ENCODE results near the gene APBA1. TPM values are rescaled to one million over a fixed set of nuclear protein-coding genes. Genes with fewer than 3 reads are reported as not detected.
A peak's percentile ranks its signal among the peaks of the same experiment; 100 is the strongest.

Gene APBA1
- total and polyA plus RNA-seq, 9 of the 15 experiments (the other 6 are each of a cell fraction or from before 2014, with no cell fraction given), result 0.01 to 0.02 TPM; not detected in 7

DNA sequence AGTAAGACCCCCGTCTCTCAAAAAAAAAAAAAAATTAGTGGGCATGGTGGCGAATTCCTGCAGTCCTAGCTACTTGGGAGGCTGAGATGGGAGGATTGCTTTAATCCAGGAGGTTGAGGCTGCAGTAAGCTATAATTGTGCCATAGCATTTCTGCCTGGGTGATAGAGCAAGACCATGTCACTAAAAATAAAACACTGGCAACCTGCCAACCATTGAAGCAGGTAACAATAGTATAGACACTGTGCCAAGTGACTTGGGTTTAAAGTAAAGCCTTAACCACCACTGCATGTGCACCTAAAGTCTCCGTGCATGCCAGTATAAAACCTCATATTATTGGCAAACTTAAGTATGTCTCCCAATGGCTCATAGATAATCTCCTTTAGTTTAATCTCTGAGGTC is 3.4 kb upstream of the APBA1 start:
- Histone ChIP-seq H3K9me1 (ENCODE audit: control insufficient read depth, insufficient read depth, low read length) (no peaks in the 10 kb centered on the region), H3K27me3 (ENCODE audit: control insufficient read depth in 2 of 2, insufficient read depth in 2 of 2, low read length in 2 of 2) (peaks cover 0 to 10% of the 10 kb centered on the region in 2 experiments; a peak in 3 of 5 replicates), H3K4me3 (no peak overlapping the region), H3K9me3 (replicated peaks; ENCODE audit: control insufficient read depth, insufficient read depth, low read depth, low read length) (no peaks in the 10 kb centered on the region), H4K20me1 (replicated peaks; ENCODE audit: control insufficient read depth, insufficient read depth, low read length) (no peaks in the 10 kb centered on the region; the same call in 1 of the 2 replicates), H2AFZ (ENCODE audit: low read depth, low read length) (no peak overlapping the region), H3K27ac (ENCODE audit: extremely low read depth, low read depth, low read length) (no peak overlapping the region), H3K79me2 (ENCODE audit: control insufficient read depth, insufficient read depth, low read length) (no peaks in the 10 kb centered on the region), H3K9ac (ENCODE audit: insufficient read depth in 1 of 2, low read depth in 2 of 2, low read length in 2 of 2) (no peak overlapping the region), H3K4me1 (replicated peaks in 1 of 2; ENCODE audit: control insufficient read depth in 2 of 2, insufficient read depth in 2 of 2, low read length in 2 of 2) (peaks cover 0 to 15% of the 10 kb centered on the region in 2 experiments; a peak in 2 of 5 replicates), H3K36me3 (ENCODE audit: control insufficient read depth, insufficient read depth, low read length) (no peaks in the 10 kb centered on the region), H3K4me2 (ENCODE audit: insufficient read depth, low read length) (no peak overlapping the region)
- no peak for DNase-seq (ENCODE audit: extremely low read depth in 1 of 4, low spot score in 3 of 4)
- FAIRE-seq, result no peak
- in situ Hi-C loops (cut with MboI), result no loop called here
- intact Hi-C loops (cut with micrococcal nuclease), result no loop called here
- 0% methylated on average over 1 of the region's 3 CpGs for WGBS (ENCODE audit: insufficient coverage, low coverage, missing lambda C conversion rate)
- POLR2A ChIA-PET, result no interaction called here
- ATAC-seq, result no peak
- no TSS peak for BruUV-seq (replicated peaks)
- TF ChIP-seq NFIC (IDR thresholded peaks at IDR 0.05) (peak; percentile 66), NUFIP1 (IDR thresholded peaks at IDR 0.05; ENCODE audit: partially characterized antibody) (no peak)
- CTCF ChIA-PET (ENCODE audit: low intra/inter-chr PET ratio), result no interaction called here

DNA sequence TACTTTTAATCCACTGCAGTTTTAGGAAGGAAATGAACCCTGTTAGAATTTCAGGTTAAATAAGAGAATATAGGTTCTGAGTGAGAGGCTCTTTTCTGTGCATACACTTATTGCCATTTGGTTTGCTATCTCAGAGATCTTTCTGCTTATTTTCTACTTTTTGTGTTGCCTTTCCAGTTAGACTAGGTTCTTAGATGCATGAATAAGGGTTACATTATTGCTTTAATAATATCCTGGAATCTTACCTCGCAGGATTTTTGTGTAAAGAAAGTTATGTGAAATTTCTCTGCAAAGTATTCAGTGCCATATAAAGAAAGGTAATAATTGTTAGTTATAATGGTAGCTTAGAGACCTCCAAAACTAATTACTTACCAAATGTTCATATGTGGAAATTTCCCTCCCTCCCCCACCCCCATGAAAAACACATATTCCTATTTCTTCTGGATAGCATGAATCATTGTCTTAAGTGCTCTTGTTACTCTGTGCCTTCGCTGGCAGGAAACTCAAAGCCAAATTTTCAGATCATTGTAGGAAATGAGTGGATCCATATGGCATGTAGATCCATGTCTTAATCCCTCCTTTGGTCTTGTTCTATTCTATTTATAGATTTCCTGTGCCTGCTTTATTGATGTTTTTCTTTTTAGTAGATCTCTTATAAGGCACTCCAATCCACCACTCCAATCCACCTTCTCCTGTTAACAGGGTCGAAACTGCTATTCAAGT is 2.7 kb upstream of the APBA1 start:
- Histone ChIP-seq H3K79me2 (ENCODE audit: control insufficient read depth, insufficient read depth, low read length) (no peaks in the 10 kb centered on the region), H3K4me2 (ENCODE audit: insufficient read depth, low read length) (no peak overlapping the region), H3K9me1 (ENCODE audit: control insufficient read depth, insufficient read depth, low read length) (no peaks in the 10 kb centered on the region), H2AFZ (ENCODE audit: low read depth, low read length) (no peak overlapping the region), H4K20me1 (replicated peaks; ENCODE audit: control insufficient read depth, insufficient read depth, low read length) (no peaks in the 10 kb centered on the region; the same call in 1 of the 2 replicates), H3K27ac (ENCODE audit: extremely low read depth, low read depth, low read length) (no peak overlapping the region), H3K27me3 (ENCODE audit: control insufficient read depth in 2 of 2, insufficient read depth in 2 of 2, low read length in 2 of 2) (peaks cover 0 to 10% of the 10 kb centered on the region in 2 experiments; a peak in 3 of 5 replicates), H3K9ac (ENCODE audit: insufficient read depth in 1 of 2, low read depth in 2 of 2, low read length in 2 of 2) (no peak overlapping the region), H3K9me3 (replicated peaks; ENCODE audit: control insufficient read depth, insufficient read depth, low read depth, low read length) (no peaks in the 10 kb centered on the region), H3K4me3 (no peak overlapping the region), H3K4me1 (replicated peaks in 1 of 2; ENCODE audit: control insufficient read depth in 2 of 2, insufficient read depth in 2 of 2, low read length in 2 of 2) (peaks cover 0 to 15% of the 10 kb centered on the region in 2 experiments; a peak in 2 of 5 replicates), H3K36me3 (ENCODE audit: control insufficient read depth, insufficient read depth, low read length) (no peaks in the 10 kb centered on the region)
- DNase-seq (ENCODE audit: extremely low read depth in 1 of 4, low spot score in 3 of 4), result no peak
- no peak for FAIRE-seq
- in situ Hi-C loops (cut with MboI) (no loop called here), intact Hi-C loops (cut with micrococcal nuclease) (loop anchor here (5.0 kb wide), 3 partner anchors 82 to 202 kb away; partner anchors contain the start of gene CFAP95)
- no peak for ATAC-seq
- CTCF ChIA-PET (ENCODE audit: low intra/inter-chr PET ratio), result no interaction called here
- WGBS (ENCODE audit: insufficient coverage, low coverage, missing lambda C conversion rate), result 0% methylated on average over 3 of the region's 3 CpGs
- POLR2A ChIA-PET, result interaction anchor here (0.7 kb wide), 1 partner anchor 10 kb away, joined by 3 read pairs; no protein-coding TSS in a partner anchor
- no TSS peak for BruUV-seq (replicated peaks)
- TF ChIP-seq HDAC1 (IDR thresholded peaks at IDR 0.05), result no peak
- TF ChIP-seq CHD4 (IDR thresholded peaks at IDR 0.05; ENCODE audit: insufficient read depth, insufficient replicate concordance, low read depth, low read length, poor library complexity, severe bottlenecking), result no peak
- TF ChIP-seq KDM5B (IDR thresholded peaks at IDR 0.05; ENCODE audit: insufficient replicate concordance, low read depth, low read length), result no peak
- TF ChIP-seq YY1 (IDR thresholded peaks at IDR 0.05; ENCODE audit: borderline replicate concordance in 1 of 3, control insufficient read depth in 1 of 3, extremely low read depth in 1 of 3, insufficient read depth in 3 of 3, insufficient read length in 1 of 3, insufficient replicate concordance in 2 of 3, low read depth in 1 of 3, low read length in 2 of 3), result no peak
- no peak for TF ChIP-seq CTBP1 (IDR thresholded peaks at IDR 0.05; ENCODE audit: borderline replicate concordance)
- TF ChIP-seq TBL1XR1 (IDR thresholded peaks at IDR 0.05; ENCODE audit: low read length in 2 of 2), result no peak
- TF ChIP-seq MCM7 (IDR thresholded peaks at IDR 0.05), result no peak
- TF ChIP-seq HNRNPK (IDR thresholded peaks at IDR 0.05; ENCODE audit: low read depth, low read length, poor library complexity, severe bottlenecking), result no peak
- no peak for TF ChIP-seq KDM2B (CRISPR knock-in tag; IDR thresholded peaks at IDR 0.05)
- no peak for TF ChIP-seq NCOA4 (IDR thresholded peaks at IDR 0.05; ENCODE audit: partially characterized antibody)
- no peak for TF ChIP-seq MYBL2 (IDR thresholded peaks at IDR 0.05; ENCODE audit: low read depth)
- no peak for TF ChIP-seq MYBL2 (CRISPR knock-in tag; IDR thresholded peaks at IDR 0.05; ENCODE audit: borderline replicate concordance)
